HepG2 (cell line): Measurements from ENCODE around the gene BATF2. TPM values are rescaled to one million over a fixed set of nuclear protein-coding genes. Genes with fewer than 3 reads are reported as not detected.

Experiments
- CEBPB ChIP-seq: IDR thresholded peaks from 2 replicates; pipeline ENCODE4 v1.6.1; 2011; ENCODE audit warnings: low read depth, low read length, improper control_type of control experiment, borderline replicate concordance
- MIER3 ChIP-seq: IDR thresholded peaks from 2 replicates; pipeline ENCODE4 v1.6.1; 2016; ENCODE audit warnings: missing compliant biosample characterization, borderline replicate concordance
- NR1H2 ChIP-seq: sonication (generic); formaldehyde crosslinking; IDR thresholded peaks from 2 replicates; pipeline ENCODE4 v1.8.1; 2022; ENCODE audit warnings: low read depth, missing genetic modification reagents, borderline replicate concordance
- POLR2G ChIP-seq: fragments of 200-400 bp; formaldehyde crosslinking; IDR thresholded peaks from 2 replicates; pipeline ENCODE4 v1.6.1; 2018; ENCODE audit warnings: mild to moderate bottlenecking, low read depth, low read length, moderate library complexity
- ZBTB8A ChIP-seq: sonication (generic); formaldehyde crosslinking; IDR thresholded peaks from 2 replicates; pipeline ENCODE4 v1.4.0; 2020; ENCODE audit warnings: mild to moderate bottlenecking, low read depth, missing genetic modification reagents, borderline replicate concordance
- ZEB1 ChIP-seq: IDR thresholded peaks from 2 replicates; pipeline ENCODE4 v1.6.1; 2012; ENCODE audit warnings: mild to moderate bottlenecking, low read depth, inconsistent platforms; ENCODE audit not compliant: insufficient replicate concordance
- ZNF317 ChIP-seq: sonication (generic); formaldehyde crosslinking; IDR thresholded peaks from 2 replicates; pipeline ENCODE4 v1.5.0; 2020; ENCODE audit warnings: mild to moderate bottlenecking, missing genetic modification reagents
- polyA plus RNA-seq, 8 experiments: library from polyadenylated mRNA; depleted of rRNA in 3 of 8; stranded (reverse) in 7 of 8; unstranded in 1 of 8; fragments of >200 nt; fragmentation: Illumina TruSeq in 4 of 8; extraction: Trizol in 4 of 8; gene quantifications; 2 replicates each; pipeline versions ENCODE4 v1.2.1 to v1.2.3, GENCODE V29; 2011 to 2016; ENCODE audit warnings: low read depth in 4 of 8, missing spikeins in 1 of 8, mixed read lengths in 1 of 8; ENCODE audit not compliant: insufficient read depth in 1 of 8
- total RNA-seq, 5 experiments: library from RNA; depleted of rRNA; stranded (reverse); fragments of >200 nt; fragmentation: Illumina TruSeq; extraction: Trizol; gene quantifications; 2 replicates each; pipeline ENCODE4 v1.2.3, GENCODE V29; 2016; ENCODE audit warnings: low read depth in 1 of 5
- TF ChIP-seq, protein P1 (sequence below): IDR thresholded peaks from 2 replicates; pipeline ENCODE4 v1.6.1; 2016; ENCODE audit warnings: low read depth, borderline replicate concordance
- TF ChIP-seq, protein P2 (sequence below): IDR thresholded peaks from 2 replicates; pipeline ENCODE4 v1.6.1; 2016; ENCODE audit warnings: missing biosample characterization, missing genetic modification reagents, low read depth
- TF ChIP-seq, protein P3 (sequence below): sonication (generic); formaldehyde crosslinking; IDR thresholded peaks from 2 replicates; pipeline ENCODE4 v1.5.1; 2020; ENCODE audit warnings: mild to moderate bottlenecking, missing genetic modification reagents, borderline replicate concordance
- TF ChIP-seq, protein P4 (sequence below): sonication (generic); formaldehyde crosslinking; IDR thresholded peaks from 2 replicates; pipeline ENCODE4 v1.5.0; 2020; ENCODE audit warnings: mild to moderate bottlenecking, missing genetic modification reagents
- TF ChIP-seq, protein P5 (sequence below): sonication (generic); formaldehyde crosslinking; IDR thresholded peaks from 2 replicates; pipeline ENCODE4 v1.4.0; 2020; ENCODE audit warnings: mild to moderate bottlenecking, missing genetic modification reagents, borderline replicate concordance
- TF ChIP-seq, protein P6 (sequence below): IDR thresholded peaks from 2 replicates; pipeline ENCODE4 v1.6.1; 2016
- TF ChIP-seq, protein P7 (sequence below): sonication (generic); formaldehyde crosslinking; IDR thresholded peaks from 2 replicates; pipeline ENCODE4 v1.4.0; 2020; ENCODE audit warnings: missing genetic modification reagents

Gene BATF2
- total and polyA plus RNA-seq, 2 of the 13 experiments (the other 11 are each of a cell fraction or from before 2014, with no cell fraction given) = 2.8 to 3.9 TPM

DNA sequence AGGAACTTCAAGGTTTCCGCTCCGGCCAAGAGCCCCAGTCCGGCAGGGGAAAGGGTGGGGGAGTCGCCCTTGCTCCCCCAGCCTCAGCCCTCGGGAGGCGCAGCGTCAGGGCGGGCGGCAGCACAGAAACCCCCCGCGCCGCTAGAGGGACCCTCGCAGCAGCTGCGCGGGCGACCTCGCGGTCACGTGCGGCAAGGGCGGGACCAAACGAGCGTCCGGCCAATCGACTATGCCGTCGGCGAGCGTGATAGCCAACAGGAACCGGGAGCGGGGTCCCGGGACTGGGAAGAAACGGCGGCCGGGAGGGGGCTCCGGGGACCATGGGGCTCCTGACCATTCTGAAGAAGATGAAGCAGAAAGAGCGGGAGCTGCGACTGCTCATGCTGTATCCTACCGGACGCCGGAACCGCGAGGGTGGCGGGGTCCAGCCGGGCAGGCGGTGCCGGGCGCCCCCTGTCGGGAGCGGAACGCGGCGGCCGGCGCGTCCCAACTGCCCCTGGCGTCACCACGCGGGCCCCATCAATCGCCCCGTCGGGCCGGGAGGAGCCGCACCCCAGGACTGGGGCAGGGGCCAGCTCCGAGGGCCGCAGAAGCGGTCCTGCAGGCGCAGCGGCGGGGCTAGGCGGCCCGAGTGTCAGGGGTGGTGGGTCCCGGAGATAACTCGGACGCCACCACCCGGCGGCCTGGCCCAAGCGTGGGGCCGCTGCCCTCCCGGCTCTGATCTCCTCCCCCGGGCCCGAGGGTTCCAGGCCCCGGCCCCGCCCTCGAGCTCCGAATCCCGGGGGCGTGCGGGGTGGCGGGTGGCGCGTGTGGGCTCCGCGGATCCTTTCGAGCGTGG is 17.3 kb upstream of the BATF2 start, which contains the start of gene ARL2 (continued):
- 0 out of 2 replicates have a peak, but pooled peaks have one; percentile 25 for TF ChIP-seq MIER3 (CRISPR knock-in tag)
- peak; percentile 50; the same call in 1 of the 2 replicates for TF ChIP-seq ZNF317 (CRISPR knock-in tag)
- no peak for TF ChIP-seq CEBPB
- TF ChIP-seq, protein P1, sequence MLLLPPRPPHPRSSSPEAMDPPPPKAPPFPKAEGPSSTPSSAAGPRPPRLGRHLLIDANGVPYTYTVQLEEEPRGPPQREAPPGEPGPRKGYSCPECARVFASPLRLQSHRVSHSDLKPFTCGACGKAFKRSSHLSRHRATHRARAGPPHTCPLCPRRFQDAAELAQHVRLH (CRISPR knock-in tag) = no peak
- TF ChIP-seq, protein P2, sequence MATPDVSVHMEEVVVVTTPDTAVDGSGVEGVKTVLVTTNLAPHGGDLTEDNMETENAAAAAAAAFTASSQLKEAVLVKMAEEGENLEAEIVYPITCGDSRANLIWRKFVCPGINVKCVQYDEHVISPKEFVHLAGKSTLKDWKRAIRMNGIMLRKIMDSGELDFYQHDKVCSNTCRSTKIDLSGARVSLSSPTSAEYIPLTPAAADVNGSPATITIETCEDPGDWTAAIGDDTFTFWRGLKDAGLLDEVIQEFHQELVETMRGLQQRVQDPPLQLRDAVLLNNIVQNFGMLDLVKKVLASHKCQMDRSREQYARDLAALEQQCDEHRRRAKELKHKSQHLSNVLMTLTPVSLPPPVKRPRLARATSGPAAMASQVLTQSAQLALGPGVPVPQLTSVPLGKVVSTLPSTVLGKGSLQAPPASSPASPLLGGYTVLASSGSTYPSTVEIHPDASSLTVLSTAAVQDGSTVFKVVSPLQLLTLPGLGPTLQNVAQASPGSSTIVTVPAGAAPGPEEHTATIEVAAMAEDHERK (CRISPR knock-in tag) = no peak; the same call in 1 of the 2 replicates
- TF ChIP-seq, protein P3, sequence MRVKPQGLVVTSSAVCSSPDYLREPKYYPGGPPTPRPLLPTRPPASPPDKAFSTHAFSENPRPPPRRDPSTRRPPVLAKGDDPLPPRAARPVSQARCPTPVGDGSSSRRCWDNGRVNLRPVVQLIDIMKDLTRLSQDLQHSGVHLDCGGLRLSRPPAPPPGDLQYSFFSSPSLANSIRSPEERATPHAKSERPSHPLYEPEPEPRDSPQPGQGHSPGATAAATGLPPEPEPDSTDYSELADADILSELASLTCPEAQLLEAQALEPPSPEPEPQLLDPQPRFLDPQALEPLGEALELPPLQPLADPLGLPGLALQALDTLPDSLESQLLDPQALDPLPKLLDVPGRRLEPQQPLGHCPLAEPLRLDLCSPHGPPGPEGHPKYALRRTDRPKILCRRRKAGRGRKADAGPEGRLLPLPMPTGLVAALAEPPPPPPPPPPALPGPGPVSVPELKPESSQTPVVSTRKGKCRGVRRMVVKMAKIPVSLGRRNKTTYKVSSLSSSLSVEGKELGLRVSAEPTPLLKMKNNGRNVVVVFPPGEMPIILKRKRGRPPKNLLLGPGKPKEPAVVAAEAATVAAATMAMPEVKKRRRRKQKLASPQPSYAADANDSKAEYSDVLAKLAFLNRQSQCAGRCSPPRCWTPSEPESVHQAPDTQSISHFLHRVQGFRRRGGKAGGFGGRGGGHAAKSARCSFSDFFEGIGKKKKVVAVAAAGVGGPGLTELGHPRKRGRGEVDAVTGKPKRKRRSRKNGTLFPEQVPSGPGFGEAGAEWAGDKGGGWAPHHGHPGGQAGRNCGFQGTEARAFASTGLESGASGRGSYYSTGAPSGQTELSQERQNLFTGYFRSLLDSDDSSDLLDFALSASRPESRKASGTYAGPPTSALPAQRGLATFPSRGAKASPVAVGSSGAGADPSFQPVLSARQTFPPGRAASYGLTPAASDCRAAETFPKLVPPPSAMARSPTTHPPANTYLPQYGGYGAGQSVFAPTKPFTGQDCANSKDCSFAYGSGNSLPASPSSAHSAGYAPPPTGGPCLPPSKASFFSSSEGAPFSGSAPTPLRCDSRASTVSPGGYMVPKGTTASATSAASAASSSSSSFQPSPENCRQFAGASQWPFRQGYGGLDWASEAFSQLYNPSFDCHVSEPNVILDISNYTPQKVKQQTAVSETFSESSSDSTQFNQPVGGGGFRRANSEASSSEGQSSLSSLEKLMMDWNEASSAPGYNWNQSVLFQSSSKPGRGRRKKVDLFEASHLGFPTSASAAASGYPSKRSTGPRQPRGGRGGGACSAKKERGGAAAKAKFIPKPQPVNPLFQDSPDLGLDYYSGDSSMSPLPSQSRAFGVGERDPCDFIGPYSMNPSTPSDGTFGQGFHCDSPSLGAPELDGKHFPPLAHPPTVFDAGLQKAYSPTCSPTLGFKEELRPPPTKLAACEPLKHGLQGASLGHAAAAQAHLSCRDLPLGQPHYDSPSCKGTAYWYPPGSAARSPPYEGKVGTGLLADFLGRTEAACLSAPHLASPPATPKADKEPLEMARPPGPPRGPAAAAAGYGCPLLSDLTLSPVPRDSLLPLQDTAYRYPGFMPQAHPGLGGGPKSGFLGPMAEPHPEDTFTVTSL (CRISPR knock-in tag) = no peak
- no peak; the same call in 1 of the 2 replicates for TF ChIP-seq ZBTB8A (CRISPR knock-in tag)
- TF ChIP-seq, protein P4, sequence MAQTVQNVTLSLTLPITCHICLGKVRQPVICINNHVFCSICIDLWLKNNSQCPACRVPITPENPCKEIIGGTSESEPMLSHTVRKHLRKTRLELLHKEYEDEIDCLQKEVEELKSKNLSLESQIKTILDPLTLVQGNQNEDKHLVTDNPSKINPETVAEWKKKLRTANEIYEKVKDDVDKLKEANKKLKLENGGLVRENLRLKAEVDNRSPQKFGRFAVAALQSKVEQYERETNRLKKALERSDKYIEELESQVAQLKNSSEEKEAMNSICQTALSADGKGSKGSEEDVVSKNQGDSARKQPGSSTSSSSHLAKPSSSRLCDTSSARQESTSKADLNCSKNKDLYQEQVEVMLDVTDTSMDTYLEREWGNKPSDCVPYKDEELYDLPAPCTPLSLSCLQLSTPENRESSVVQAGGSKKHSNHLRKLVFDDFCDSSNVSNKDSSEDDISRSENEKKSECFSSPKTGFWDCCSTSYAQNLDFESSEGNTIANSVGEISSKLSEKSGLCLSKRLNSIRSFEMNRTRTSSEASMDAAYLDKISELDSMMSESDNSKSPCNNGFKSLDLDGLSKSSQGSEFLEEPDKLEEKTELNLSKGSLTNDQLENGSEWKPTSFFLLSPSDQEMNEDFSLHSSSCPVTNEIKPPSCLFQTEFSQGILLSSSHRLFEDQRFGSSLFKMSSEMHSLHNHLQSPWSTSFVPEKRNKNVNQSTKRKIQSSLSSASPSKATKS (CRISPR knock-in tag) = no peak
- TF ChIP-seq ZEB1 = no peak
- peak; percentile 75 for TF ChIP-seq POLR2G
- 0 out of 2 replicates have a peak, but pooled peaks have one; percentile 45 for TF ChIP-seq NR1H2 (CRISPR knock-in tag)
- TF ChIP-seq, protein P5, sequence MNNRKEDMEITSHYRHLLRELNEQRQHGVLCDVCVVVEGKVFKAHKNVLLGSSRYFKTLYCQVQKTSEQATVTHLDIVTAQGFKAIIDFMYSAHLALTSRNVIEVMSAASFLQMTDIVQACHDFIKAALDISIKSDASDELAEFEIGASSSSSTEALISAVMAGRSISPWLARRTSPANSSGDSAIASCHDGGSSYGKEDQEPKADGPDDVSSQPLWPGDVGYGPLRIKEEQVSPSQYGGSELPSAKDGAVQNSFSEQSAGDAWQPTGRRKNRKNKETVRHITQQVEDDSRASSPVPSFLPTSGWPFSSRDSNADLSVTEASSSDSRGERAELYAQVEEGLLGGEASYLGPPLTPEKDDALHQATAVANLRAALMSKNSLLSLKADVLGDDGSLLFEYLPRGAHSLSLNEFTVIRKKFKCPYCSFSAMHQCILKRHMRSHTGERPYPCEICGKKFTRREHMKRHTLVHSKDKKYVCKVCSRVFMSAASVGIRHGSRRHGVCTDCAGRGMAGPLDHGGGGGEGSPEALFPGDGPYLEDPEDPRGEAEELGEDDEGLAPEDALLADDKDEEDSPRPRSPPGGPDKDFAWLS (CRISPR knock-in tag) = peak; percentile 54; the same call in 1 of the 2 replicates
- TF ChIP-seq, protein P6, sequence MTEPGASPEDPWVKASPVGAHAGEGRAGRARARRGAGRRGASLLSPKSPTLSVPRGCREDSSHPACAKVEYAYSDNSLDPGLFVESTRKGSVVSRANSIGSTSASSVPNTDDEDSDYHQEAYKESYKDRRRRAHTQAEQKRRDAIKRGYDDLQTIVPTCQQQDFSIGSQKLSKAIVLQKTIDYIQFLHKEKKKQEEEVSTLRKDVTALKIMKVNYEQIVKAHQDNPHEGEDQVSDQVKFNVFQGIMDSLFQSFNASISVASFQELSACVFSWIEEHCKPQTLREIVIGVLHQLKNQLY (CRISPR knock-in tag) = no peak; the same call in 1 of the 2 replicates
- TF ChIP-seq, protein P7, sequence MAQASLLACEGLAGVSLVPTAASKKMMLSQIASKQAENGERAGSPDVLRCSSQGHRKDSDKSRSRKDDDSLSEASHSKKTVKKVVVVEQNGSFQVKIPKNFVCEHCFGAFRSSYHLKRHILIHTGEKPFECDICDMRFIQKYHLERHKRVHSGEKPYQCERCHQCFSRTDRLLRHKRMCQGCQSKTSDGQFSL = peak; percentile 70; the same call in 1 of the 2 replicates
